ENCODE results near the gene TIAM2. TPM values are rescaled to one million over a fixed set of nuclear protein-coding genes. Genes with fewer than 3 reads are reported as not detected.

TIAM2 gene
- total and polyA plus RNA-seq, 10 of the 15 experiments (the other 5 are each of a cell fraction or from before 2014, with no cell fraction given) = 1.1 to 10.5 (median 2.3) TPM

- TF ChIP-seq, protein P1, sequence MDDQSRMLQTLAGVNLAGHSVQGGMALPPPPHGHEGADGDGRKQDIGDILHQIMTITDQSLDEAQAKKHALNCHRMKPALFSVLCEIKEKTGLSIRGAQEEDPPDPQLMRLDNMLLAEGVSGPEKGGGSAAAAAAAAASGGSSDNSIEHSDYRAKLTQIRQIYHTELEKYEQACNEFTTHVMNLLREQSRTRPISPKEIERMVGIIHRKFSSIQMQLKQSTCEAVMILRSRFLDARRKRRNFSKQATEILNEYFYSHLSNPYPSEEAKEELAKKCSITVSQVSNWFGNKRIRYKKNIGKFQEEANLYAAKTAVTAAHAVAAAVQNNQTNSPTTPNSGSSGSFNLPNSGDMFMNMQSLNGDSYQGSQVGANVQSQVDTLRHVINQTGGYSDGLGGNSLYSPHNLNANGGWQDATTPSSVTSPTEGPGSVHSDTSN (IDR thresholded peaks at IDR 0.05; ENCODE audit: insufficient replicate concordance, low read depth, low read length) = peak; percentile 25
- no peak for TF ChIP-seq HDAC6 (IDR thresholded peaks at IDR 0.05; ENCODE audit: unreplicated experiment)
- no peak for TF ChIP-seq SUZ12 (IDR thresholded peaks at IDR 0.05; ENCODE audit: unreplicated experiment)
- TF ChIP-seq ZNF24 (IDR thresholded peaks at IDR 0.05) = no peak; the same call in 1 of the 2 replicates
- TF ChIP-seq HCFC1 (IDR thresholded peaks at IDR 0.05; ENCODE audit: low read length) = no peak
- TF ChIP-seq RBBP5 (conservative IDR thresholded peaks at IDR 0.05) = no peak
- no peak for TF ChIP-seq ZNF217 (IDR thresholded peaks at IDR 0.05)
- peak; percentile 86; the same call in 1 of the 2 replicates for TF ChIP-seq ASH2L (IDR thresholded peaks at IDR 0.05; ENCODE audit: borderline replicate concordance, low read depth)
- TF ChIP-seq TCF12 (IDR thresholded peaks at IDR 0.05; ENCODE audit: low read depth, low read length) = peak; percentile 13; the same call in 1 of the 2 replicates
- TF ChIP-seq EZH2 (IDR thresholded peaks at IDR 0.05; ENCODE audit: borderline replicate concordance, control insufficient read depth, low read depth, low read length) = no peak
- TF ChIP-seq ZBTB40 (IDR thresholded peaks at IDR 0.05; ENCODE audit: borderline replicate concordance) = no peak
- no peak for TF ChIP-seq ZBTB33 (IDR thresholded peaks at IDR 0.05)
- TF ChIP-seq IKZF1 (conservative IDR thresholded peaks at IDR 0.05) = peak; percentile 90
- TF ChIP-seq HDGF (IDR thresholded peaks at IDR 0.05) = no peak
- TF ChIP-seq TBL1XR1 (IDR thresholded peaks at IDR 0.05; ENCODE audit: low read depth, low read length) = 0 out of 2 replicates have a peak, but pooled peaks have one; percentile 38
- no peak for TF ChIP-seq NFYB (IDR thresholded peaks at IDR 0.05; ENCODE audit: insufficient read depth, low read depth, low read length)
- peak; percentile 98 for TF ChIP-seq SKIL (IDR thresholded peaks at IDR 0.05; ENCODE audit: low read depth, poor library complexity, severe bottlenecking)
- 0 out of 4 replicates have a peak, but pooled peaks of 1 of the 2 experiments have one; percentile 43 for TF ChIP-seq SRF (IDR thresholded peaks at IDR 0.05; ENCODE audit: low read depth in 2 of 2, low read length in 2 of 2)
- TF ChIP-seq, protein P2, sequence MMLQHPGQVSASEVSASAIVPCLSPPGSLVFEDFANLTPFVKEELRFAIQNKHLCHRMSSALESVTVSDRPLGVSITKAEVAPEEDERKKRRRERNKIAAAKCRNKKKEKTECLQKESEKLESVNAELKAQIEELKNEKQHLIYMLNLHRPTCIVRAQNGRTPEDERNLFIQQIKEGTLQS (IDR thresholded peaks at IDR 0.05; ENCODE audit: borderline replicate concordance, extremely low read depth, low read depth, low read length) = no peak
- peak; percentile 7; the same call in 1 of the 2 replicates for TF ChIP-seq RAD21 (IDR thresholded peaks at IDR 0.05; ENCODE audit: insufficient read depth, low read depth, low read length)
These were observed 176.1 kb downstream of the TIAM2 start (continued) for GRCh38 chr6:155171109-155171746.

All from GM12878 (cell line).